Omental fat pad (tissue), 4 donors: ENCODE results near the gene BAD. TPM values are rescaled to one million over a fixed set of nuclear protein-coding genes. Genes with fewer than 3 reads are reported as not detected.

Experiments
- ATAC-seq: fragments of 150-250 bp; one replicate; pipeline ENCODE4 v1.9.1; 2016; ENCODE audit warnings: mild to moderate bottlenecking, moderate library complexity; ENCODE audit not compliant: low FRiP score
- DNase-seq: peaks from one replicate; pipeline ENCODE4 v3.0.0-alpha.2; 2019; ENCODE audit warnings: low spot score
- CTCF ChIP-seq, 3 donors: fragments of 450-650 bp; IDR thresholded peaks; one replicate each; pipeline ENCODE4 v1.5.1; 2016 to 2017; ENCODE audit warnings: antibody characterized with exemption in 3 of 3, mild to moderate bottlenecking in 3 of 3, moderate library complexity in 2 of 3
- total RNA-seq, 4 donors: library from RNA; depleted of rRNA; stranded (reverse); fragments of >200 nt; gene quantifications; one replicate each; pipeline ENCODE4 v1.1.0, GENCODE V29; 2016

Gene BAD
- total RNA-seq, 4 donors from 2014 or later, result 47.9 to 89.7 (median 78.8) TPM

- no peak for DNase-seq
- TF ChIP-seq CTCF (IDR thresholded peaks at IDR 0.05), result no peak
- no peak for ATAC-seq
Observed at GRCh38 chr11:64278576-64279190, 5.8 kb downstream of the BAD start.

GRCh38 chr11:64276653-64277431, 7.6 kb downstream of the BAD start:
- no peak for TF ChIP-seq CTCF (IDR thresholded peaks at IDR 0.05)
- DNase-seq (no peak), ATAC-seq (peak; percentile 67)

- no peak for ATAC-seq
- no peak for TF ChIP-seq CTCF (IDR thresholded peaks at IDR 0.05)
- no peak for DNase-seq
Observed at GRCh38 chr11:64275841-64276240, 8.6 kb downstream of the BAD start.

GRCh38 chr11:64275031-64275800, 9.2 kb downstream of the BAD start:
- no peak for ATAC-seq
- TF ChIP-seq CTCF (IDR thresholded peaks at IDR 0.05), result no peak
- DNase-seq, result no peak

- ATAC-seq, result peak; percentile 94
- no peak for TF ChIP-seq CTCF (IDR thresholded peaks at IDR 0.05)
Observed at GRCh38 chr11:64269540-64270220, 14.8 kb downstream of the BAD start.

GRCh38 chr11:64268893-64269539, 15.4 kb downstream of the BAD start:
- TF ChIP-seq CTCF (IDR thresholded peaks at IDR 0.05), result no peak
- no peak for ATAC-seq
- DNase-seq, result no peak

More at GRCh38 chr11:64269540-64270220, 14.8 kb downstream of the BAD start:
- DNase-seq, result peak; percentile 88
